GM23338 (cell line): ENCODE data around the gene DCDC2.

Experiments used
- CREB1 ChIP-seq: fragments of 250-450 bp; sonication (Bioruptor Pico); IDR thresholded peaks from 2 replicates; pipeline ENCODE4 v1.5.0; 2020; ENCODE audit warnings: low read depth, mild to moderate bottlenecking, moderate library complexity
- CTCF ChIP-seq, 2 experiments: fragments of 200-600 bp in 1 of 2; sonication (generic) in 1 of 2; conservative IDR thresholded peaks; 2 replicates each; pipeline versions ENCODE4 v1.5.1 to v1.6.1; 2016 to 2017; ENCODE audit warnings: antibody characterized with exemption in 2 of 2, low read depth in 2 of 2, mild to moderate bottlenecking in 2 of 2, moderate library complexity in 1 of 2
- ETS1 ChIP-seq: IDR thresholded peaks from 2 replicates; pipeline ENCODE4 v1.6.1; 2016; ENCODE audit warnings: antibody characterized with exemption
- EZH2 ChIP-seq: fragments of 200-600 bp; sonication (generic); IDR thresholded peaks from one replicate; pipeline ENCODE4 v1.8.0; 2017; ENCODE audit warnings: antibody characterized with exemption, mild to moderate bottlenecking, low read depth; ENCODE audit not compliant: unreplicated experiment
- EZH2phosphoT487 ChIP-seq: fragments of 200-600 bp; sonication (generic); IDR thresholded peaks from one replicate; pipeline ENCODE4 v1.8.1; 2018; ENCODE audit warnings: antibody characterized with exemption; ENCODE audit not compliant: unreplicated experiment
- JUNB ChIP-seq: IDR thresholded peaks from one replicate; pipeline ENCODE4 v1.6.1; 2016; ENCODE audit warnings: antibody characterized with exemption; ENCODE audit not compliant: unreplicated experiment
- NANOG ChIP-seq: IDR thresholded peaks from 2 replicates; pipeline ENCODE4 v1.6.1; 2016; ENCODE audit warnings: antibody characterized with exemption, borderline replicate concordance
- POLR2AphosphoS5 ChIP-seq: IDR thresholded peaks from 2 replicates; pipeline ENCODE4 v1.6.1; 2016; ENCODE audit warnings: antibody characterized with exemption, low read depth
- REST ChIP-seq: IDR thresholded peaks from one replicate; pipeline ENCODE4 v1.6.1; 2018; ENCODE audit warnings: antibody characterized with exemption; ENCODE audit not compliant: unreplicated experiment
- ZNF114 ChIP-seq: fragments of 250-450 bp; sonication (Bioruptor Pico); IDR thresholded peaks from 2 replicates; pipeline ENCODE4 v1.5.0; 2020; ENCODE audit warnings: mild to moderate bottlenecking, moderate library complexity
- ZNF331 ChIP-seq: fragments of 250-450 bp; sonication (Bioruptor Pico); IDR thresholded peaks from 2 replicates; pipeline ENCODE4 v1.5.0; 2020; ENCODE audit warnings: low read depth, mild to moderate bottlenecking, moderate library complexity

GRCh38 chr6:24353861-24354260 is 4.0 kb downstream of the DCDC2 start:
- no peak for TF ChIP-seq CTCF (conservative IDR thresholded peaks at IDR 0.05; ENCODE audit: low read depth in 2 of 2)
- no peak for TF ChIP-seq EZH2
- TF ChIP-seq NANOG: no peak
- TF ChIP-seq POLR2AphosphoS5: no peak
- no peak for TF ChIP-seq EZH2phosphoT487
- TF ChIP-seq CREB1 (CRISPR knock-in tag): no peak
- TF ChIP-seq ZNF114: no peak
- TF ChIP-seq REST: no peak
- no peak for TF ChIP-seq ETS1
- TF ChIP-seq JUNB: no peak
- TF ChIP-seq ZNF331: no peak
